H9 (cell line): Measurements from ENCODE around the gene CDC42EP1. TPM values are rescaled to one million over a fixed set of nuclear protein-coding genes. Genes with fewer than 3 reads are reported as not detected.

Experiments used
- DNase-seq: peaks from one replicate; pipeline ENCODE4 v3.0.0-alpha.2; 2017
- H2AFZ ChIP-seq: one replicate; pipeline ENCODE4 v1.6.1; 2013; ENCODE audit warnings: mild to moderate bottlenecking, low read length, control low read depth, moderate library complexity
- H2AK5ac ChIP-seq: 2 replicates; pipeline ENCODE4 v1.6.1; 2013; ENCODE audit warnings: low read length, control low read depth, mixed read lengths; ENCODE audit not compliant: insufficient read length
- H2BK120ac ChIP-seq: one replicate; pipeline ENCODE4 v1.6.1; 2013; ENCODE audit warnings: low read depth, mild to moderate bottlenecking, low read length, control low read depth, inconsistent platforms; ENCODE audit not compliant: poor library complexity, severe bottlenecking
- H2BK12ac ChIP-seq: 2 replicates; pipeline ENCODE4 v1.6.1; 2013; ENCODE audit warnings: low read length, control low read depth, mixed read lengths, low read depth; ENCODE audit not compliant: insufficient read length
- H2BK15ac ChIP-seq: 2 replicates; pipeline ENCODE4 v1.6.1; 2013; ENCODE audit warnings: low read depth, low read length, control low read depth
- H2BK20ac ChIP-seq: one replicate; pipeline ENCODE4 v1.6.1; 2013; ENCODE audit warnings: low read depth, mild to moderate bottlenecking, low read length, control low read depth, inconsistent platforms; ENCODE audit not compliant: poor library complexity, severe bottlenecking
- H2BK5ac ChIP-seq: 2 replicates; pipeline ENCODE4 v1.6.1; 2013; ENCODE audit warnings: low read length, control low read depth, mixed read lengths; ENCODE audit not compliant: insufficient read length
- H3K14ac ChIP-seq: 2 replicates; pipeline ENCODE4 v1.6.1; 2013; ENCODE audit warnings: low read length, control low read depth; ENCODE audit not compliant: insufficient read depth
- H3K18ac ChIP-seq: 2 replicates; pipeline ENCODE4 v1.6.1; 2013; ENCODE audit warnings: low read depth, mild to moderate bottlenecking, mixed read lengths, low read length, control low read depth; ENCODE audit not compliant: insufficient read length
- H3K23ac ChIP-seq: 2 replicates; pipeline ENCODE4 v1.6.1; 2013; ENCODE audit warnings: low read length, control low read depth, mixed read lengths, low read depth; ENCODE audit not compliant: insufficient read length
- H3K23me2 ChIP-seq: 2 replicates; pipeline ENCODE4 v1.6.1; 2013; ENCODE audit warnings: low read depth, mild to moderate bottlenecking, mixed read lengths, low read length, control low read depth; ENCODE audit not compliant: insufficient read length, poor library complexity, severe bottlenecking
- H3K27ac ChIP-seq: 2 replicates; pipeline ENCODE4 v1.5.1; 2013; ENCODE audit warnings: low read length, control low read depth, mixed read lengths, low read depth; ENCODE audit not compliant: insufficient read length
- H3K27me3 ChIP-seq: 2 replicates; pipeline ENCODE4 v1.6.1; 2013; ENCODE audit warnings: low read length, control low read depth, inconsistent platforms; ENCODE audit not compliant: insufficient read depth
- H3K4ac ChIP-seq: 2 replicates; pipeline ENCODE4 v1.6.1; 2013; ENCODE audit warnings: low read depth, mild to moderate bottlenecking, control low read depth, inconsistent platforms, low read length, moderate library complexity
- H3K4me1 ChIP-seq: 2 replicates; pipeline ENCODE4 v1.6.1; 2013; ENCODE audit warnings: low read length, control low read depth, inconsistent platforms; ENCODE audit not compliant: insufficient read depth
- H3K4me2 ChIP-seq: 2 replicates; pipeline ENCODE4 v1.6.1; 2013; ENCODE audit warnings: low read length, control low read depth, mixed read lengths; ENCODE audit not compliant: insufficient read length, insufficient read depth
- H3K56ac ChIP-seq: 2 replicates; pipeline ENCODE4 v1.6.1; 2013; ENCODE audit warnings: low read depth, mild to moderate bottlenecking, mixed read lengths, low read length, control low read depth; ENCODE audit not compliant: insufficient read length
- H3K79me1 ChIP-seq: 2 replicates; pipeline ENCODE4 v1.6.1; 2013; ENCODE audit warnings: low read depth, mild to moderate bottlenecking, moderate library complexity, low read length, control low read depth, inconsistent platforms; ENCODE audit not compliant: insufficient read depth, poor library complexity, severe bottlenecking
- H3K79me2 ChIP-seq: 2 replicates; pipeline ENCODE4 v1.6.1; 2013; ENCODE audit warnings: low read length, control low read depth, inconsistent platforms; ENCODE audit not compliant: insufficient read depth
- H3K9ac ChIP-seq: 2 replicates; pipeline ENCODE4 v1.6.1; 2013; ENCODE audit warnings: low read length, control low read depth, mixed read lengths; ENCODE audit not compliant: insufficient read length; ENCODE audit errors: extremely low read depth
- H3K9me3 ChIP-seq: one replicate; pipeline ENCODE4 v1.6.1; 2013; ENCODE audit warnings: low read depth, low read length, inconsistent platforms; ENCODE audit not compliant: control insufficient read depth
- H3T11ph ChIP-seq: one replicate; pipeline ENCODE4 v1.6.1; 2013; ENCODE audit warnings: mild to moderate bottlenecking, low read length, control low read depth, inconsistent platforms
- H4K20me1 ChIP-seq: one replicate; pipeline ENCODE4 v1.6.1; 2013; ENCODE audit not compliant: control insufficient read depth, insufficient read length, insufficient read depth
- H4K5ac ChIP-seq: 2 replicates; pipeline ENCODE4 v1.6.1; 2013; ENCODE audit warnings: low read depth, mild to moderate bottlenecking, mixed read lengths, low read length, control low read depth; ENCODE audit not compliant: insufficient read length
- H4K8ac ChIP-seq: replicated peaks from 2 replicates; pipeline ENCODE4 v1.6.1; 2013; ENCODE audit warnings: low read length, control low read depth, mixed read lengths, low read depth; ENCODE audit not compliant: insufficient read length
- H4K91ac ChIP-seq: 2 replicates; pipeline ENCODE4 v1.6.1; 2013; ENCODE audit warnings: low read depth, mild to moderate bottlenecking, moderate library complexity, mixed read lengths, low read length, control low read depth; ENCODE audit not compliant: insufficient read length
- H3K27ac Mint-ChIP-seq, 3 experiments: 2 replicates in 2 of 3; 3 replicates in 1 of 3; pipeline ENCODE4 v1.8.0; 2020 to 2021; ENCODE audit warnings: mixed read lengths in 3 of 3, mild to moderate bottlenecking in 1 of 3, moderate library complexity in 1 of 3
- H3K27me3 Mint-ChIP-seq: 2 replicates; pipeline ENCODE4 v1.8.0; 2021; ENCODE audit warnings: low read depth, mild to moderate bottlenecking, moderate library complexity, mixed read lengths
- H3K36me3 Mint-ChIP-seq, 3 experiments: 2 replicates in 2 of 3; 3 replicates in 1 of 3; pipeline ENCODE4 v1.8.0; 2020 to 2021; ENCODE audit warnings: low read depth in 3 of 3, mixed read lengths in 3 of 3; ENCODE audit not compliant: insufficient read depth in 1 of 3
- H3K4me1 Mint-ChIP-seq, 2 experiments: 2 replicates each; pipeline ENCODE4 v1.8.0; 2020; ENCODE audit warnings: mixed read lengths in 2 of 2
- H3K4me3 Mint-ChIP-seq, 2 experiments: 2 replicates in 1 of 2; 3 replicates in 1 of 2; pipeline ENCODE4 v1.8.0; 2020 to 2021; ENCODE audit warnings: mild to moderate bottlenecking in 2 of 2, mixed read lengths in 2 of 2, moderate library complexity in 1 of 2
- H3K9me3 Mint-ChIP-seq, 2 experiments: 2 replicates in 1 of 2; 3 replicates in 1 of 2; pipeline ENCODE4 v1.8.0; 2020; ENCODE audit warnings: mild to moderate bottlenecking in 2 of 2, mixed read lengths in 2 of 2, moderate library complexity in 1 of 2
- WGBS: extraction: QIAGEN DNeasy Blood & Tissue Kit; methylation state at CpG from one replicate; pipeline ENCODE4 v1.1.7; 2013; ENCODE audit warnings: missing lambda C conversion rate, low lambda C conversion rate, mixed read lengths; ENCODE audit not compliant: insufficient read length; ENCODE audit errors: extremely low coverage; 5-methylcytosine and 5-hydroxymethylcytosine counted together
- total RNA-seq: library from RNA; stranded (reverse); gene quantifications from 2 replicates; pipeline ENCODE4 v1.2.1, GENCODE V29; 2021
- TF ChIP-seq, protein P1 (sequence below): fragments of 200-600 bp; sonication (generic); conservative IDR thresholded peaks from 3 replicates; pipeline ENCODE4 v1.8.0; 2021; ENCODE audit warnings: antibody characterized with exemption, mild to moderate bottlenecking

Gene CDC42EP1
- total RNA-seq, 1 experiment from 2014 or later = 23.0 TPM

DNA sequence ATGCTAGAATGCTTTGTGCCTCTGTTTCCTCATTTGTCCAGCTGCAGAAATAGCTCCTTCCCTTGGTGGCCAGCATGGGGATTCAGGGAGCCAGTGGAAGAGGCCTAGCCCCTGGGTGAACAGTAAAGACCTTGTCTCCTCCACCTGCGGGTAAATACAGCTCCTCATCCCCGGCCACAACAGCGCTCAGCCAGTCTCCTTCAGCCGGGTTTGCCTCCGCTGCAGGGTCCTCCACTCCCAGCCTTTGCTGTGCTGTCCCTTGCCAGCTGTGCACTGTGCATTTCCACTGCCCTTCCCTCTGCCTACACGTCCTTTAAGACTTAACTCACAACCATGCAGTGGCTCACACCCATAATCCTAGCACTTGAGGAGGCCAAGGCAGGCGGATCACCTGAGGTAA, 1.5 kb upstream of the CDC42EP1 start:
- no peak overlapping the region for H3K4me2 ChIP-seq
- H2AFZ ChIP-seq = no peak overlapping the region
- H3K4ac ChIP-seq = no peak overlapping the region
- no peaks in the 10 kb centered on the region for H4K20me1 ChIP-seq
- TF ChIP-seq, protein P1, sequence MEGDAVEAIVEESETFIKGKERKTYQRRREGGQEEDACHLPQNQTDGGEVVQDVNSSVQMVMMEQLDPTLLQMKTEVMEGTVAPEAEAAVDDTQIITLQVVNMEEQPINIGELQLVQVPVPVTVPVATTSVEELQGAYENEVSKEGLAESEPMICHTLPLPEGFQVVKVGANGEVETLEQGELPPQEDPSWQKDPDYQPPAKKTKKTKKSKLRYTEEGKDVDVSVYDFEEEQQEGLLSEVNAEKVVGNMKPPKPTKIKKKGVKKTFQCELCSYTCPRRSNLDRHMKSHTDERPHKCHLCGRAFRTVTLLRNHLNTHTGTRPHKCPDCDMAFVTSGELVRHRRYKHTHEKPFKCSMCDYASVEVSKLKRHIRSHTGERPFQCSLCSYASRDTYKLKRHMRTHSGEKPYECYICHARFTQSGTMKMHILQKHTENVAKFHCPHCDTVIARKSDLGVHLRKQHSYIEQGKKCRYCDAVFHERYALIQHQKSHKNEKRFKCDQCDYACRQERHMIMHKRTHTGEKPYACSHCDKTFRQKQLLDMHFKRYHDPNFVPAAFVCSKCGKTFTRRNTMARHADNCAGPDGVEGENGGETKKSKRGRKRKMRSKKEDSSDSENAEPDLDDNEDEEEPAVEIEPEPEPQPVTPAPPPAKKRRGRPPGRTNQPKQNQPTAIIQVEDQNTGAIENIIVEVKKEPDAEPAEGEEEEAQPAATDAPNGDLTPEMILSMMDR = no peak
- no peak overlapping the region for H3K18ac ChIP-seq
- H2BK20ac ChIP-seq = no peak overlapping the region
- no peaks in the 10 kb centered on the region; the same call in 1 of the 2 replicates for H3K79me2 ChIP-seq
- no peak overlapping the region for H2BK15ac ChIP-seq
- H2BK5ac ChIP-seq = no peak overlapping the region
- no peak overlapping the region for H4K5ac ChIP-seq
- H3K9ac ChIP-seq = no peak overlapping the region
- H3K4me1 Mint-ChIP-seq = peaks cover 44 to 51% of the 10 kb centered on the region in 2 experiments
- DNase-seq = peak; percentile 27
- no peak overlapping the region for H2BK120ac ChIP-seq
- WGBS = no CpG with 5 or more reads among the region's 7 CpGs
- H3K27ac Mint-ChIP-seq = no peak overlapping the region
- peaks cover 0 to 2% (median 0%) of the 10 kb centered on the region in 3 experiments; a peak in 1 of 7 replicates for H3K36me3 Mint-ChIP-seq
- no peak overlapping the region for H4K91ac ChIP-seq
- no peak overlapping the region for H2BK12ac ChIP-seq
- H3K9me3 ChIP-seq = no peaks in the 10 kb centered on the region
- peaks cover 3% of the 10 kb centered on the region; the same call in 1 of the 2 replicates for H3K27me3 ChIP-seq
- peak overlapping the region in 1 of 2 experiments; percentile 41; a peak in 1 of 5 replicates for H3K4me3 Mint-ChIP-seq
- H3K23ac ChIP-seq = no peak overlapping the region
- H3K9me3 Mint-ChIP-seq = no peaks in the 10 kb centered on the region; a peak in 1 of 5 replicates
- peaks cover 7% of the 10 kb centered on the region; the same call in 1 of the 2 replicates for H3K4me1 ChIP-seq
- H3K23me2 ChIP-seq = peaks cover 13% of the 10 kb centered on the region
- H3K56ac ChIP-seq = no peak overlapping the region
- H3K14ac ChIP-seq = no peak overlapping the region
- no peak overlapping the region for H2AK5ac ChIP-seq
- H3K27ac ChIP-seq = no peak overlapping the region
- no peak overlapping the region for H4K8ac ChIP-seq
- no peak overlapping the region for H3T11ph ChIP-seq
- H3K79me1 ChIP-seq = no peaks in the 10 kb centered on the region
- peaks cover 63% of the 10 kb centered on the region for H3K27me3 Mint-ChIP-seq
